HUES6 (cell line): ENCODE measurements around the gene FOXN4.

ENCODE experiments used
- H3K27ac ChIP-seq: 2 replicates; pipeline ENCODE4 v1.7.0; 2013; ENCODE audit warnings: low read depth, mild to moderate bottlenecking, low read length, inconsistent platforms
- H3K27me3 ChIP-seq: 2 replicates; pipeline ENCODE4 v1.6.1; 2013; ENCODE audit warnings: low read length; ENCODE audit not compliant: control insufficient read depth, insufficient read depth
- H3K36me3 ChIP-seq: 2 replicates; pipeline ENCODE4 v1.6.1; 2013; ENCODE audit warnings: low read length; ENCODE audit not compliant: control insufficient read depth, insufficient read depth
- H3K4me1 ChIP-seq: 2 replicates; pipeline ENCODE4 v1.6.1; 2013; ENCODE audit warnings: low read length; ENCODE audit not compliant: control insufficient read depth, insufficient read depth
- H3K4me3 ChIP-seq: 2 replicates; pipeline ENCODE4 v1.5.1; 2013; ENCODE audit warnings: low read depth, low read length
- H3K9ac ChIP-seq: one replicate; pipeline ENCODE4 v1.6.1; 2013; ENCODE audit warnings: mild to moderate bottlenecking, low read length
- H3K9me3 ChIP-seq: 2 replicates; pipeline ENCODE4 v1.6.1; 2013; ENCODE audit warnings: low read depth, low read length; ENCODE audit not compliant: control insufficient read depth, insufficient read depth

The FOXN4 gene

GRCh38 chr12:109302770-109303169 is 6.3 kb downstream of the FOXN4 start:
- Histone ChIP-seq H3K27me3 (peaks cover 27% of the 10 kb centered on the region), H3K4me3 (no peak overlapping the region), H3K27ac (no peak overlapping the region), H3K36me3 (no peaks in the 10 kb centered on the region), H3K9me3 (no peaks in the 10 kb centered on the region), H3K4me1 (no peaks in the 10 kb centered on the region; the same call in 1 of the 2 replicates), H3K9ac (no peak overlapping the region)

GRCh38 chr12:109302358-109302757 is 6.7 kb downstream of the FOXN4 start:
- Histone ChIP-seq H3K27me3 (peaks cover 22% of the 10 kb centered on the region), H3K36me3 (no peaks in the 10 kb centered on the region), H3K4me1 (no peaks in the 10 kb centered on the region; the same call in 1 of the 2 replicates), H3K9ac (no peak overlapping the region), H3K9me3 (no peaks in the 10 kb centered on the region), H3K4me3 (no peak overlapping the region), H3K27ac (no peak overlapping the region)

GRCh38 chr12:109301643-109302168 is 7.4 kb downstream of the FOXN4 start:
- peaks cover 16% of the 10 kb centered on the region for H3K27me3 ChIP-seq

GRCh38 chr12:109299849-109300248 is 9.2 kb downstream of the FOXN4 start:
- Histone ChIP-seq H3K4me1 (no peaks in the 10 kb centered on the region), H3K27me3 (peaks cover under 1% of the 10 kb centered on the region; the same call in 1 of the 2 replicates), H3K27ac (no peak overlapping the region), H3K4me3 (no peak overlapping the region), H3K9ac (no peak overlapping the region), H3K9me3 (no peaks in the 10 kb centered on the region), H3K36me3 (no peaks in the 10 kb centered on the region)

More at GRCh38 chr12:109301643-109302168, 7.4 kb downstream of the FOXN4 start:
- no peaks in the 10 kb centered on the region; the same call in 1 of the 2 replicates for H3K4me1 ChIP-seq
- no peak overlapping the region for H3K4me3 ChIP-seq
- H3K27ac ChIP-seq = no peak overlapping the region
- H3K9me3 ChIP-seq = no peaks in the 10 kb centered on the region
- H3K9ac ChIP-seq = no peak overlapping the region
- H3K36me3 ChIP-seq = no peaks in the 10 kb centered on the region

- Histone ChIP-seq H3K9me3 (no peaks in the 10 kb centered on the region), H3K4me3 (no peak overlapping the region), H3K27ac (no peak overlapping the region), H3K9ac (no peak overlapping the region), H3K36me3 (no peaks in the 10 kb centered on the region), H3K4me1 (peaks cover 8% of the 10 kb centered on the region; the same call in 1 of the 2 replicates), H3K27me3 (no peaks in the 10 kb centered on the region)
Measured at GRCh38 chr12:109296431-109296830, 12.7 kb downstream of the FOXN4 start.

- no peaks in the 10 kb centered on the region for H3K36me3 ChIP-seq
- no peaks in the 10 kb centered on the region for H3K27me3 ChIP-seq
- no peaks in the 10 kb centered on the region for H3K9me3 ChIP-seq
- H3K4me3 ChIP-seq = no peak overlapping the region
- H3K27ac ChIP-seq = no peak overlapping the region
- H3K4me1 ChIP-seq = peaks cover 14% of the 10 kb centered on the region; the same call in 1 of the 2 replicates
- no peak overlapping the region for H3K9ac ChIP-seq
Measured at GRCh38 chr12:109295764-109296425, 13.2 kb downstream of the FOXN4 start.

GRCh38 chr12:109294286-109294796 is 14.7 kb downstream of the FOXN4 start:
- H3K27me3 ChIP-seq = no peaks in the 10 kb centered on the region
- no peaks in the 10 kb centered on the region for H3K36me3 ChIP-seq
- H3K9ac ChIP-seq = no peak overlapping the region
- H3K9me3 ChIP-seq = no peaks in the 10 kb centered on the region
- no peak overlapping the region for H3K4me3 ChIP-seq
- H3K4me1 ChIP-seq = peaks cover 17% of the 10 kb centered on the region; the same call in 1 of the 2 replicates
- H3K27ac ChIP-seq = no peak overlapping the region

- Histone ChIP-seq H3K27me3 (no peaks in the 10 kb centered on the region), H3K36me3 (no peaks in the 10 kb centered on the region), H3K27ac (no peak overlapping the region), H3K4me3 (no peak overlapping the region), H3K9me3 (no peaks in the 10 kb centered on the region), H3K9ac (no peak overlapping the region), H3K4me1 (peaks cover 17% of the 10 kb centered on the region; the same call in 1 of the 2 replicates)
Measured at GRCh38 chr12:109293106-109293505, 16.0 kb downstream of the FOXN4 start.

- H3K9me3 ChIP-seq = no peaks in the 10 kb centered on the region
- H3K9ac ChIP-seq = no peak overlapping the region
- no peak overlapping the region for H3K4me3 ChIP-seq
- H3K27me3 ChIP-seq = no peaks in the 10 kb centered on the region
- H3K27ac ChIP-seq = no peak overlapping the region
- H3K4me1 ChIP-seq = peaks cover 17% of the 10 kb centered on the region; the same call in 1 of the 2 replicates
- H3K36me3 ChIP-seq = no peaks in the 10 kb centered on the region
Measured at GRCh38 chr12:109292342-109292711, 16.8 kb downstream of the FOXN4 start.

- H3K36me3 ChIP-seq = no peaks in the 10 kb centered on the region
- no peaks in the 10 kb centered on the region for H3K27me3 ChIP-seq
- H3K27ac ChIP-seq = no peak overlapping the region
- no peak overlapping the region for H3K4me3 ChIP-seq
- no peak overlapping the region for H3K9ac ChIP-seq
- H3K4me1 ChIP-seq = peaks cover 17% of the 10 kb centered on the region; the same call in 1 of the 2 replicates
- H3K9me3 ChIP-seq = no peaks in the 10 kb centered on the region
Measured at GRCh38 chr12:109291521-109292341, 17.4 kb downstream of the FOXN4 start.

- Histone ChIP-seq H3K9ac (no peak overlapping the region), H3K36me3 (no peaks in the 10 kb centered on the region), H3K4me3 (no peak overlapping the region), H3K27me3 (no peaks in the 10 kb centered on the region), H3K4me1 (peaks cover 17% of the 10 kb centered on the region; the same call in 1 of the 2 replicates), H3K9me3 (no peaks in the 10 kb centered on the region), H3K27ac (no peak overlapping the region)
Measured at GRCh38 chr12:109291117-109291516, 18.0 kb downstream of the FOXN4 start.
